Chondrocyte (in vitro differentiated cells): ENCODE results near the gene ABCA4. TPM values are rescaled to one million over a fixed set of nuclear protein-coding genes. Genes with fewer than 3 reads are reported as not detected.

Source experiments
- DNase-seq: peaks from one replicate; pipeline ENCODE4 v3.0.0; 2021; ENCODE audit warnings: mixed read lengths, low spot score
- H3K27ac Mint-ChIP-seq: one replicate; pipeline ENCODE4 v1.8.0; 2021; ENCODE audit warnings: mild to moderate bottlenecking, moderate library complexity, mixed read lengths; ENCODE audit not compliant: unreplicated experiment
- H3K27me3 Mint-ChIP-seq: 2 replicates; pipeline ENCODE4 v1.8.0; 2021; ENCODE audit warnings: low read depth, mixed read lengths
- H3K36me3 Mint-ChIP-seq: 2 replicates; pipeline ENCODE4 v1.8.0; 2021; ENCODE audit warnings: low read depth, mixed read lengths
- H3K4me1 Mint-ChIP-seq: 2 replicates; pipeline ENCODE4 v1.8.0; 2021; ENCODE audit warnings: low read depth, mild to moderate bottlenecking, mixed read lengths
- H3K4me3 Mint-ChIP-seq: one replicate; pipeline ENCODE4 v1.8.0; 2021; ENCODE audit warnings: mild to moderate bottlenecking, moderate library complexity, mixed read lengths; ENCODE audit not compliant: unreplicated experiment
- H3K9me3 Mint-ChIP-seq: 2 replicates; pipeline ENCODE4 v1.8.0; 2021; ENCODE audit warnings: low read depth, mixed read lengths
- total RNA-seq: library from RNA; stranded (reverse); gene quantifications from 3 replicates; pipeline ENCODE4 v1.2.1, GENCODE V29; 2021
- TF ChIP-seq, protein P1 (sequence below): fragments of 200-600 bp; sonication (generic); IDR thresholded peaks from 2 replicates; pipeline ENCODE4 v1.5.0; 2021; ENCODE audit warnings: antibody characterized with exemption, mild to moderate bottlenecking, moderate library complexity

ABCA4 gene
- total RNA-seq, 1 donor from 2014 or later, result 0.22 TPM

DNA sequence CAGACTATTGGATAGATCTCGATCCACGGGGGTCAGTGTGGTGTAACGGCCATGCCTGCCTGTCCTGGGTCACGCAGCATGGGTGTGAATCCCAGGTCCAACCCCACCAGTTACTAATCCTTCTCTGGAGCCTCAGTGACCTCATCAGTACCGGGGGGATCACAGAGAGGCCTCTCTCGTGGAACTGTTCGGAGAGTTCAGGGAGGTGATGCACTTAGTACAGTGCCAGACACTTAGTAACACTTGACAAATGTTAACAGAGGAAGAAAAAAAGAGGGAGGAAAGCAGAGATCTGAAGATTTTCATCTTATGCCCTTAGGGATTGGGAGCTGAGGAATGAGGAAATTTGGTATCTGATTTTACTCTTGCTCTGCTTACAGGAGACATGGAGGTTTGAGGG lies 2.9 kb downstream of the ABCA4 start:
- no peak for DNase-seq
- Mint-ChIP-seq H3K4me1 (peaks cover 51% of the 10 kb centered on the region), H3K36me3 (no peaks in the 10 kb centered on the region), H3K9me3 (no peaks in the 10 kb centered on the region), H3K4me3 (peak overlapping the region; percentile 8), H3K27me3 (no peaks in the 10 kb centered on the region), H3K27ac (no peak overlapping the region)
- TF ChIP-seq, protein P1, sequence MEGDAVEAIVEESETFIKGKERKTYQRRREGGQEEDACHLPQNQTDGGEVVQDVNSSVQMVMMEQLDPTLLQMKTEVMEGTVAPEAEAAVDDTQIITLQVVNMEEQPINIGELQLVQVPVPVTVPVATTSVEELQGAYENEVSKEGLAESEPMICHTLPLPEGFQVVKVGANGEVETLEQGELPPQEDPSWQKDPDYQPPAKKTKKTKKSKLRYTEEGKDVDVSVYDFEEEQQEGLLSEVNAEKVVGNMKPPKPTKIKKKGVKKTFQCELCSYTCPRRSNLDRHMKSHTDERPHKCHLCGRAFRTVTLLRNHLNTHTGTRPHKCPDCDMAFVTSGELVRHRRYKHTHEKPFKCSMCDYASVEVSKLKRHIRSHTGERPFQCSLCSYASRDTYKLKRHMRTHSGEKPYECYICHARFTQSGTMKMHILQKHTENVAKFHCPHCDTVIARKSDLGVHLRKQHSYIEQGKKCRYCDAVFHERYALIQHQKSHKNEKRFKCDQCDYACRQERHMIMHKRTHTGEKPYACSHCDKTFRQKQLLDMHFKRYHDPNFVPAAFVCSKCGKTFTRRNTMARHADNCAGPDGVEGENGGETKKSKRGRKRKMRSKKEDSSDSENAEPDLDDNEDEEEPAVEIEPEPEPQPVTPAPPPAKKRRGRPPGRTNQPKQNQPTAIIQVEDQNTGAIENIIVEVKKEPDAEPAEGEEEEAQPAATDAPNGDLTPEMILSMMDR, result no peak

DNA sequence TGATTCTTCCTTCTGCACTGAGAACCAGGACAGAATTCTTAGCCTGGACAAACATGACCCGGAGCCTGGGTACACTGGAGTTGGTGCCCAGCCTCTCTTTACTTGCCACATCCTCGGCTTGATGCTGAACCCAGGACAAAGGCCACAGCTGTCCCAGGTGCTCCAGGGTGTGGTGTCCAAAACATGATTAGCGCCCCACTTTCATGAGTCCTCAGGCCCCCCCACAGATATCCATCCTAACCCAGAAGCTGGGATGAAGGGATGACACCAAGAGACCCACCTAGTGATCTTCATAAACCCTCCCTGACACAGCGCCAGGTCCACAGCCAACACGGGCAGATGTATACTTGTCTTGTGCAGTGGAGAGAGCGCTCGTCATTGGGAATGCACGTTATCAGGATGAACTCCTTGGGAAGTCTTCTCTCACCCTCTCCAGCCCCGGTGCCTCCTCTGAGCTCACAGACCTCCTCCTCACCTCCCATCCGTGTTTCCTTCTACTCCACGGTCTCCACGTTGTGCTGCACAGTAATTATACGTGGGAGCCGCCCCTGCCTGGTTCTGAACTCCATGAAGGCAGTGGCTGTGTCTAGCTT lies 3.6 kb downstream of the ABCA4 start:
- H3K4me1 Mint-ChIP-seq, result peaks cover 50% of the 10 kb centered on the region
- H3K4me3 Mint-ChIP-seq, result peak overlapping the region; percentile 8
- H3K9me3 Mint-ChIP-seq, result no peaks in the 10 kb centered on the region
- TF ChIP-seq, protein P1, result no peak
- peak overlapping the region; percentile 88 for H3K27ac Mint-ChIP-seq
- no peak for DNase-seq
- H3K36me3 Mint-ChIP-seq, result no peaks in the 10 kb centered on the region
- H3K27me3 Mint-ChIP-seq, result no peaks in the 10 kb centered on the region

DNA sequence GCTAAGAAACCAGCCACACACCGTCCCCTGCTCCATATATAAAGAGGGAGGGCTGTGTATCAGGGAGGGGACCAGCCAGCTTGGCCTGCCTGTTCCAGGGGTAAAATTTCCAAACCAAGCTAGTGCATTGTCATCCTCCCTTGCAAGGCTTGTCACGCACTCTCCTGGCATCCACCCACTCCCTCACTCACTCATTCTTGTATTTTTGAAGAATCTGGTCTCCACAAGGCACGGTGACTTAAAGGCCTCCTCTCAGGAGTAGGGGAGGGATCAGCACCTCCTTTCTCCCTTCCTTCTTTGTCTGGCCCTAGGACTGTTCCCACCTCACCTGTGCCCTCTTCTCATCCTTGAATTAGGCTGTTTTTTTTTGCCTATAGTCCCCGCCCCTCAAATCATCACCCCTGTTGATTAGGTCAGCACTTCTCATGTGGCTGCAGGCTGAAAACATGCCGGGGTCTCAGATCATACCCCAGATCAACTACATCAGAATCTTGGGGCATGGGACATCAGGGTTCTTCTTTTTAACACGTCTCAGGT lies 5.0 kb downstream of the ABCA4 start:
- peaks cover 59% of the 10 kb centered on the region for H3K4me1 Mint-ChIP-seq
- TF ChIP-seq, protein P1, result no peak
- no peaks in the 10 kb centered on the region for H3K36me3 Mint-ChIP-seq
- no peaks in the 10 kb centered on the region for H3K27me3 Mint-ChIP-seq
- H3K9me3 Mint-ChIP-seq, result no peaks in the 10 kb centered on the region
- no peak for DNase-seq
- H3K27ac Mint-ChIP-seq, result no peak overlapping the region
- H3K4me3 Mint-ChIP-seq, result no peak overlapping the region

DNA sequence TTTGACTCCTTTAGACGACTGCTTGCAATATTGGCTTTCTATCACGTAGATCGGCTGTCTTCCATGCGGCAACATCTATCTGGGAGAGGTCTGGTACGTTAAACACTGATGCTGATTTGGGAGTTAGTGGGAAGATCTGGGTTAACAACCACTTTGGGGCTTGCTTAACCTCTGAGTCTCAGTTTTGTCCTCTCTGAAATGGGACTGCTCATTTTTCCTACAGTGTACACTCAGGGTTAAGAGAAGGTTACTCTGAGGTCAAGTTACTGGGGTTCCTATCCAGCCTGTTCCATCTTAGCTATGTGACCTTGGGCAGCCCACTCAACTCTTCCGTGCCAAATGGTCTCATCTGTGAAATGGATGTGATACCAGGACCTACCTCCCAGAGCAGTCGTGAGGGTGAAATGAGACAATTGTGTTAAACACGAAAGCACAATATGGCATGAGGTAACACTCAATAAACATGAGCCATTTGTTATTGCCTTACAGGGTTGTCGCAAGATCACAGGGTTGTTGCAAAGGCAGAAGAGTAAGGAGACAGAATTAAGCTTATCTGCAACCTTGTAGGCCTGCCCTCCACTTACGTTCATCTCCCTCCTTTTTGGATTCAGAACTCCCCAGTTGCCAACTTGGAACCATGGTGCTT lies 5.6 kb downstream of the ABCA4 start:
- TF ChIP-seq, protein P1, result no peak
- Mint-ChIP-seq H3K36me3 (no peaks in the 10 kb centered on the region), H3K4me3 (no peak overlapping the region), H3K27ac (no peak overlapping the region), H3K4me1 (peaks cover 61% of the 10 kb centered on the region), H3K27me3 (no peaks in the 10 kb centered on the region), H3K9me3 (no peaks in the 10 kb centered on the region)
- no peak for DNase-seq

DNA sequence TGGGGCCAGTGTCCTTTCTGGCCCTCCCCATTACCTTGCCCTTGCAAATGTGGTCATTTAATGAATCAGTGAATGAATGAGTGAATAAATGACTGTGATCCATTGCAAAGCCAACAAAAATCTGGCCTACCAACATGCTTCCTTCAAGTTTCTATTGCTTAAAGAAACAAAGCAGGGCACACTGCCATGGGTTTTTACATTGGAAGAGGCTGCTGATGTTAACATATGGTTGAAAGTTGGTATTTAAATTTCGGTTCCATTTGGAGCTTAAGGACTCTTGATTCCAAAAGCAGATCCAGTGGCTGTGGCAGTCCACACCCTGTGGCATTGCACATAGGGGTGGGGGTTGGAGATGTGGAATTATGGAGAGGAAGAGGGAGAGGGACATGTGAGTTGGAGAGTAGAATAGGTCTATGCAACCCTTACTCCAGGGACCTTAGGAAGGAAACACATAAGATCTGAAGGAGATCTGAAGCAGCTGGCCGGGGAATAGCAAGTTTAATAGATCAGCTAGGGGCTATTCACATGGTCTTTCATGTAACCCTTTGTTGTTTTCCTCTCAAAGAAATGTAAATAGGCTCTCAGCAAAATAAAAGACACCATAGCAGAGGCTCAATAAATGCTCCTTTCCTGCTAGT lies 7.2 kb downstream of the ABCA4 start:
- peaks cover 50% of the 10 kb centered on the region for H3K4me1 Mint-ChIP-seq
- no peak overlapping the region for H3K4me3 Mint-ChIP-seq

More for the DNA sequence above, 7.2 kb downstream of the ABCA4 start:
- no peak for DNase-seq
- Mint-ChIP-seq H3K36me3 (no peaks in the 10 kb centered on the region), H3K27ac (no peak overlapping the region), H3K9me3 (no peaks in the 10 kb centered on the region), H3K27me3 (no peaks in the 10 kb centered on the region)
- TF ChIP-seq, protein P1, result no peak
